Sigmoid colon (tissue), 7 donors: ENCODE data around the gene ZNF407. TPM values are rescaled to one million over a fixed set of nuclear protein-coding genes. Genes with fewer than 3 reads are reported as not detected.

Experiments
- DNase-seq: peaks from one replicate; pipeline ENCODE4 v3.0.0-alpha.2; 2019
- H3K27ac ChIP-seq, 4 donors: fragments of 200-600 bp; sonication (generic); one replicate each; pipeline ENCODE4 v1.5.1; 2016 to 2019; ENCODE audit warnings: mild to moderate bottlenecking in 1 of 4
- H3K27me3 ChIP-seq, 3 donors: fragments of 200-600 bp; sonication (generic); one replicate each; pipeline ENCODE4 v1.5.1; 2019; ENCODE audit warnings: mild to moderate bottlenecking in 1 of 3
- H3K36me3 ChIP-seq, 4 donors: fragments of 200-600 bp; sonication (generic); one replicate each; pipeline ENCODE4 v1.5.1; 2016 to 2019
- H3K4me1 ChIP-seq, 4 donors: fragments of 200-600 bp; sonication (generic); one replicate each; pipeline ENCODE4 v1.5.1; 2017 to 2019
- H3K4me3 ChIP-seq, 4 donors: fragments of 200-600 bp; sonication (generic); one replicate each; pipeline ENCODE4 v1.5.1; 2017 to 2019; ENCODE audit warnings: mild to moderate bottlenecking in 2 of 4, moderate library complexity in 1 of 4
- H3K9me3 ChIP-seq, 4 donors: fragments of 200-600 bp in 3 of 4; sonication (generic) in 3 of 4; one replicate each; pipeline versions ENCODE4 v1.5.1 to v1.6.1; 2013 to 2019
- EP300 ChIP-seq, 4 donors: sonication (generic); formaldehyde crosslinking; IDR thresholded peaks; one replicate each; pipeline ENCODE4 v1.6.1; 2017; ENCODE audit warnings: antibody characterized with exemption in 4 of 4
- POLR2A ChIP-seq, 2 donors: fragments of 450-650 bp; IDR thresholded peaks; one replicate each; pipeline ENCODE4 v1.6.1; 2016; ENCODE audit warnings: antibody characterized with exemption in 2 of 2, mild to moderate bottlenecking in 2 of 2, moderate library complexity in 2 of 2
- POLR2AphosphoS5 ChIP-seq, 4 donors: sonication (generic); formaldehyde crosslinking; IDR thresholded peaks; one replicate each; pipeline ENCODE4 v1.6.1; 2017; ENCODE audit warnings: antibody characterized with exemption in 4 of 4
- WGBS, 2 donors: extraction: QIAGEN DNeasy Blood & Tissue Kit; methylation state at CpG; one replicate each; pipeline ENCODE4 v1.1.7; 2013; 5-methylcytosine and 5-hydroxymethylcytosine counted together
- intact Hi-C: fragments of 100-400 bp; cut with DNase I; formaldehyde crosslinking; loops from one replicate; pipeline ENCODE4 v1.15.1; 2023
- polyA plus RNA-seq, 3 donors: library from polyadenylated mRNA; stranded (reverse); fragments of 200-250 nt; gene quantifications; one replicate each; pipeline ENCODE4 v1.2.3, GENCODE V29; 2013
- total RNA-seq, 4 donors: library from RNA; depleted of rRNA; stranded (reverse); fragments of >200 nt; gene quantifications; one replicate each; pipeline ENCODE4 v1.1.0, GENCODE V29; 2016
- TF ChIP-seq, protein P1 (sequence below), 4 experiments: fragments of 450-650 bp in 3 of 4; fragments of 200-600 bp in 1 of 4; IDR thresholded peaks; one replicate each; pipeline ENCODE4 v1.5.1; 2016 to 2019; ENCODE audit warnings: antibody characterized with exemption in 4 of 4, mild to moderate bottlenecking in 3 of 4, moderate library complexity in 2 of 4
- donor health status: healthy with polysubstance abuse.
- donor health status: Bipolar disorder and iron deficiency.
- donor health status: healthy.

The ZNF407 gene
- total and polyA plus RNA-seq, 7 donors, result 1.4 to 19.8 (median 16.3) TPM

- DNase-seq, result no peak
- Histone ChIP-seq H3K36me3 (peaks cover 0 to 3% (median 0%) of the 10 kb centered on the region in 4 donors), H3K27me3 (no peaks in the 10 kb centered on the region), H3K27ac (no peak overlapping the region), H3K4me3 (no peak overlapping the region), H3K9me3 (no peaks in the 10 kb centered on the region), H3K4me1 (peaks cover 0 to 12% (median 0%) of the 10 kb centered on the region in 4 donors)
- WGBS, 2 donors, result 48 to 49% methylated on average over 2 of the region's 2 CpGs
- no peak for TF ChIP-seq EP300 (IDR thresholded peaks at IDR 0.05)
- no peak for TF ChIP-seq POLR2A (IDR thresholded peaks at IDR 0.05)
- TF ChIP-seq, protein P1, sequence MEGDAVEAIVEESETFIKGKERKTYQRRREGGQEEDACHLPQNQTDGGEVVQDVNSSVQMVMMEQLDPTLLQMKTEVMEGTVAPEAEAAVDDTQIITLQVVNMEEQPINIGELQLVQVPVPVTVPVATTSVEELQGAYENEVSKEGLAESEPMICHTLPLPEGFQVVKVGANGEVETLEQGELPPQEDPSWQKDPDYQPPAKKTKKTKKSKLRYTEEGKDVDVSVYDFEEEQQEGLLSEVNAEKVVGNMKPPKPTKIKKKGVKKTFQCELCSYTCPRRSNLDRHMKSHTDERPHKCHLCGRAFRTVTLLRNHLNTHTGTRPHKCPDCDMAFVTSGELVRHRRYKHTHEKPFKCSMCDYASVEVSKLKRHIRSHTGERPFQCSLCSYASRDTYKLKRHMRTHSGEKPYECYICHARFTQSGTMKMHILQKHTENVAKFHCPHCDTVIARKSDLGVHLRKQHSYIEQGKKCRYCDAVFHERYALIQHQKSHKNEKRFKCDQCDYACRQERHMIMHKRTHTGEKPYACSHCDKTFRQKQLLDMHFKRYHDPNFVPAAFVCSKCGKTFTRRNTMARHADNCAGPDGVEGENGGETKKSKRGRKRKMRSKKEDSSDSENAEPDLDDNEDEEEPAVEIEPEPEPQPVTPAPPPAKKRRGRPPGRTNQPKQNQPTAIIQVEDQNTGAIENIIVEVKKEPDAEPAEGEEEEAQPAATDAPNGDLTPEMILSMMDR (IDR thresholded peaks at IDR 0.05), result no peak
- TF ChIP-seq POLR2AphosphoS5 (IDR thresholded peaks at IDR 0.05), result no peak
- intact Hi-C loops, result loop anchor here (5.0 kb wide), 1 partner anchor 240 kb away; no protein-coding TSS in a partner anchor
These were observed 65.0 kb downstream of the ZNF407 start for GRCh38 chr18:74662622-74663021.

DNA sequence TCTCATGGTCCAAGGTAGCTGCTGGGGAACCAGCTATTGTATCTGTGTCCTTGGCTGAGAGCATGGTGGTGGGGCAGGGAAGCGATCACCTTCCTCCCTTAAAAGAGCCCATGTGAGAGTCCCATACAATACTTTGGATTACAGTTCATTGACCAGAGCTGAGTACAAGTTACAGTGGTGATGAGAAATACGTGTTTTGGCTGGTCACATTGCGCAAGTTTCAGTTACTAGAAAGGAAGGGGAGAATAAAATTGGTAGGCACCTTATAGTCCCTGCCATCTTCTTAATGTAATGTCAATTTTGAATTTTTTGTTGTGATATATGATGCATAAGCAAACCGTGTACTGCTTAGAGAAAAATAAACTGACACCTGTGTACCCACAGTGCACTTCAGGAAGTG is 67.7 kb downstream of the ZNF407 start:
- intact Hi-C loops, result no loop called here
- Histone ChIP-seq H3K4me3 (no peak overlapping the region), H3K4me1 (peaks cover 0 to 12% (median 0%) of the 10 kb centered on the region in 4 donors), H3K27ac (no peak overlapping the region), H3K36me3 (peaks cover 0 to 3% (median 0%) of the 10 kb centered on the region in 4 donors), H3K9me3 (no peaks in the 10 kb centered on the region), H3K27me3 (no peaks in the 10 kb centered on the region)
- WGBS, 2 donors, result 90 to 95% methylated on average over 4 of the region's 4 CpGs
- no peak for DNase-seq
- TF ChIP-seq EP300 (IDR thresholded peaks at IDR 0.05) (no peak), POLR2AphosphoS5 (IDR thresholded peaks at IDR 0.05) (no peak), POLR2A (IDR thresholded peaks at IDR 0.05) (no peak)
- TF ChIP-seq, protein P1 (IDR thresholded peaks at IDR 0.05), result no peak

DNA sequence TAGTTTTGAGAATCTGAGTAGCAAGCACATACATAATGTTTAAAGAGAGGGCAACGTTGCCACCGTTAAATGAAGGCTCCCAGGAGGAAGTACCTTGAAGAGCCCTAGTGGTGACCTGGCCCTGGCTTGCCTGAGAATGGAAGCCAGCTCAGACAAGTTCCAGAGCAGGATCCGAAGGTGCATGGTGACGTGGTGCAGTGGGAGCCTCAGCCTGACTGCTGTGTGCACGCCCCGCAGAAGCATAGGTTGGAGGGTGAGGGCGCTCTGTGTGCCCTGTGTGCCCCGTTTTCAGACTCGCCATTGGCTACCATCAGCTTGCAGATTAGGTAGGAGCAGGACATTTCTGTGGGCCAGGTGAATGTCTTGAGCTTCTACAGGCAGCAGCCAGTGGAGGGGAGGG is 68.2 kb downstream of the ZNF407 start:
- intact Hi-C loops, result no loop called here
- H3K4me1 ChIP-seq, result peaks cover 0 to 12% (median 0%) of the 10 kb centered on the region in 4 donors
- H3K36me3 ChIP-seq, result peaks cover 0 to 3% (median 0%) of the 10 kb centered on the region in 4 donors
- H3K4me3 ChIP-seq, result no peak overlapping the region
- no peak overlapping the region for H3K27ac ChIP-seq
- TF ChIP-seq, protein P1 (IDR thresholded peaks at IDR 0.05), result no peak
- TF ChIP-seq POLR2A (IDR thresholded peaks at IDR 0.05) (no peak), EP300 (IDR thresholded peaks at IDR 0.05) (no peak), POLR2AphosphoS5 (IDR thresholded peaks at IDR 0.05) (no peak)
- no peaks in the 10 kb centered on the region for H3K27me3 ChIP-seq
- DNase-seq, result no peak
- H3K9me3 ChIP-seq, result no peaks in the 10 kb centered on the region
- 94 to 95% methylated on average over 9 of the region's 9 CpGs for WGBS, 2 donors

DNA sequence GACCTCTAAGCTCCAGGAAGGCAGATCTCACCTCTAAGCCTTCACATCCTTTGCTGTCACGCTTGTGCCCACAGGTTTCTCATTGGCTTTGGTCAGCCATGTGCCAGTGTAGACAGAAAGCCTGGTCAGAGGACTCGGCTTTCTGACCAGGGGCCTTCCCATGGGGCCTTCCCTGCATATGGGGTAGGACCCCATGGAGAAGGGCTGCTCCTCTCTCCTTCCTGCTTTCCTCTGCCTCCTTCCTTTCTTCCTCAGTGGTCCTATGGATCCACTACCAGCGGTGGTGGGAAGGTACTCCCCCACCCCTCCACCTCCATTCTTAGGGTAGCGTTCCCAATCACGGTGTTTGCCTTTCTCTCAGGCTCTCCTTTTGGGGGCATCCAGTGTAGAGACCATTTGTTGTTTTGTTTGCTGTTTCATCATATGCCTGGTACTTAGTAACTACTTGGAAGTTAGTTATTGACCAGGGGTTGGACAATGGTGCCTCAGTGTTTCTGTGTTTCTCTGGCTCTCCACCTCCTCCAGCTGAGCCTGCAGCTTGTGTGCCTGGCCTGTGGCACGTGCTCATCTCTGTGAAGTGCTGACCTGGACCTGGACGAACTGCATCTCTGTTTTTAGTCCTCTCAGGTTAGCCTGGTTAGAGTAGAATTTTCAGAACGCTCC is 71.6 kb downstream of the ZNF407 start:
- TF ChIP-seq, protein P1 (IDR thresholded peaks at IDR 0.05), result no peak
- TF ChIP-seq POLR2A (IDR thresholded peaks at IDR 0.05) (no peak), EP300 (IDR thresholded peaks at IDR 0.05) (no peak), POLR2AphosphoS5 (IDR thresholded peaks at IDR 0.05) (no peak)
- H3K4me3 ChIP-seq, result no peak overlapping the region
- no peaks in the 10 kb centered on the region for H3K9me3 ChIP-seq
- H3K27ac ChIP-seq, result no peak overlapping the region
- intact Hi-C loops, result no loop called here
- H3K36me3 ChIP-seq, result no peaks in the 10 kb centered on the region
- WGBS, 2 donors, result 94 to 95% methylated on average over 8 of the region's 8 CpGs
- DNase-seq, result no peak
- H3K27me3 ChIP-seq, result no peaks in the 10 kb centered on the region
- H3K4me1 ChIP-seq, result peaks cover 0 to 6% (median 2%) of the 10 kb centered on the region in 4 donors
